GM04504 (cell line): Measurements from ENCODE around the gene RSPO1.

Experiments
- DNase-seq: peaks from one replicate; pipeline ENCODE4 v3.0.0-alpha.2; 2012; ENCODE audit warnings: low read depth

The RSPO1 gene

DNA sequence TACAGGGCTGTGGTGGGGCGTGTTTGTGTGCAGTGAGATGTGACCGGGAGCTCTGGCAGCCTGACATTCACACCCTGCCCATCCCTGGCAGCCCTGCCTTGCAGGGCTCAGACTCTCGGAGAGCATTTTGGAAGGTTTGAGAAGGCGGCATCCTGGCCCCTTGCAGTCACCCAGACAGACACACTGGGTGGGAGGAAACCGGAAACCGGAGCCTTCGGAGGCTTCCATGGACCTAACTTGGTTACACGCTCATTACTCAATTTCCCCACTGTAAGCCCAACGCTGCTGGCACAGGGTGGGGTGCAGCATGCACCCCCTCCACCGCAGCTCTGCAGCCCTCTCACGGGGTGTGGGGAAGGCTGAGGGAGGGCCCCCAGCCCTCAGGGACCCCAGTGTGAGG lies 22.2 kb upstream of the RSPO1 start:
- DNase-seq: no peak

DNA sequence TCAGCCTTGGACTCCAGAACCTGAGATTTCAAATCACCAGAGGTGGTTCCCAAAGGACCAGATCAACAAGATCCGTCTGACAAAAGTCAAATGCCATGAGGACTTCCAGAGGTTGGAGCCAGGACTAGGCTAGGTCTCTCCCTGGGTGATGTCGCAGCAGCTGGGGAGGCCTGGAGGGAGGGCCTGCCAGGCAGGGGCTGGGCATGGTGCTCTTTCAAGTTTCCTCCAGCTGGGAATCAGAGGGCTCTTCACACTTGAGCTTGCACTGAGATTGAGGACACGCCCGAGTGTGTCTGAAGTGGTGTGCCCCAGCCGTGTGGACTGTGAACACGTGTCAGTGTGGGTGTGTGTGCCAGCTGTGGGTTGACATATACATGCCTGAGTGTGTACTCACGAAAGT lies 21.3 kb upstream of the RSPO1 start:
- DNase-seq: no peak

DNA sequence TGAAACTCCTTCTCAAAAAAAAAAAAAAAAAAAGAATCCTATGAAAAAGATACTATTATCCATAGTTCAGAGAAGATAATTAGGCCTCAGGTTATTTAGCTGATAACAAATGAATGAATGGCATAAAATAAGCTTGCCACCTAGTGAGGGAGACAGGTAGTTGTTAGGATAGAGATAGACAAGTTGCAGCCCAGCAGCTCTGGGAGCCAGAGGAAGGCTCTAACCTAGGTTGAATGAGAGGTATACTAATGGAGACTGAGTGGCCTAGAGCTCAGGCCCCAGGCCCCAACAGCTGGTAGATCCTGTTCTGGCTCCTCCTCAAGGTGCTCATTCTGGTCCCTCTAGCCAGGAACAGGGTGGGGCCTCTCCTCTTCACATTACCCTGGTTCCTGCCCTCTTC lies 20.6 kb upstream of the RSPO1 start:
- no peak for DNase-seq

DNA sequence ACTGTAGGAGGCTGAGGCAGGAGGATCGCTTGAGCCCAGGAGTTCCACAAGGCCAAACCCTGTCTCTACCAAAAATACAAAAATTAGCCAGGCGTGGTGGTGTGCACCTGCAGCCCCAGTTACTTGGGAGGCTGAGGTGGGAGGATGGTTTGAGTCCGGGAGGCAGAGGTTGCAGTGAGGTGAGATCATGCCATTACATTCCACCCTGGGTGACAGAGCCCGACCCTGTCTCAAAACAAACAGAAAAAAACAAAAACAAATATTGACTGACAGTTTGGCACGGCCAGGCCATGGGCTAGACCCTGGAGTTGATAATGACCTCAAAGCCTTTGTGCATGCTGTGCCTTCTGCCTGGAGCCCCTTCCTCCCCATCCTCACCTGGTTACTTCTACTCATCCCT lies 19.2 kb upstream of the RSPO1 start:
- DNase-seq: no peak

DNA sequence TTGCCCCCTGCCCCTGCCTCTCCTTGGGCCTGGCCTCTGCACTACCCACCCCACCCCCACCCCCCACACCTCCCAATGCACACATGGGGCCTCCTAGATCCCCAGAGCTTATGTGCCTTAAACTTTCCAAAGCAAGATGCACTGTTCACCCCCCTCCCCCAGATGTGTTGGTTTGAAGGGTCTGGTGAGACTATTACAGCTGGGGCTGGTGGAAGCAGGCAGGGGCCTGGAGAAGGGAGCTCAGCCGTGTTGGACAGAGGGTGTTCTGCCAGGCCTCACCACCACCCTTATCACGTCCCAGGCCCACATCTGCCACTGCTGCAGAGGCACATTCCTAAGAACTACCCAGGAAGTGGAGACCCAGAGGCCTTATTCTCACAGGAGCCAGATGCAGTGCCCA lies 18.3 kb upstream of the RSPO1 start:
- DNase-seq: no peak

DNA sequence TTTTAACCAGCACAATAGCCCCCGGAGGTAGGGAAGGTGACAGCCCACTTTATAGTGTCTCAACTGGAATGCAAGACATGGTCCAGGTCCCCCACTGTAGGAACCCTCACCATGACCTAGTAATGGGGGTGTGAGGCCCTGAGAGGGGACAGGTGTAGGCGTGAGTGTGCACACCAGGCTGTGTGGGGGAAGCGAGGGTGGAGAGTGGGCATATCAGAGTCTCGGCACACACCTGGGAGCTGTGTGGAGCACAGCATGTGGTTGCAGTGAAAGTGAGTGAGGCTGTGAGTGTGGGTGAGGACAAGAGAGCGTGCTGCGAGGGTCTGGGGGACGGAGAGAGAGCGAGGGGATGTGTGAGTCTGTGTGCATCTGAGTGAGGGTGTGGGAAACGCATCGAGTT lies 17.1 kb upstream of the RSPO1 start:
- DNase-seq: no peak

DNA sequence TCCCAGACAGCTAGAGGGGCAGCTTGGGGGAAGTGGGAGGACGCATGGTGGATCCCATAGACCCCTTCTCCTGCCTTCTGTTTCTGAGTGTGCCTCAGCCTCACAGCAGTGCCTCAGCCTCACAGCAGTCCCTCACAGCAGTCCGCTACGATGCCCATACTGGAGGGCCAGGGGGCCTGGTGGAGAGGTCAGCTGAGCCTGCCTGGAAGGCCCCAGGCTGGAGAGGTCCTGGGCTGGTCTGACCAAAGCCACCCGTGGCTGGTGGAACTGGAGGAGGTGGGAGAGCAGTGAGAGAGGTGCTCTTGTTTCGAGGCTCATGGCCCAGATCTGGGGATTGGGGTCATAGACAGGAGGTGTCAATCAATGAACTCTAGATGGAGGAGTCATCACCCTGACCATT lies 16.0 kb upstream of the RSPO1 start:
- no peak for DNase-seq

DNA sequence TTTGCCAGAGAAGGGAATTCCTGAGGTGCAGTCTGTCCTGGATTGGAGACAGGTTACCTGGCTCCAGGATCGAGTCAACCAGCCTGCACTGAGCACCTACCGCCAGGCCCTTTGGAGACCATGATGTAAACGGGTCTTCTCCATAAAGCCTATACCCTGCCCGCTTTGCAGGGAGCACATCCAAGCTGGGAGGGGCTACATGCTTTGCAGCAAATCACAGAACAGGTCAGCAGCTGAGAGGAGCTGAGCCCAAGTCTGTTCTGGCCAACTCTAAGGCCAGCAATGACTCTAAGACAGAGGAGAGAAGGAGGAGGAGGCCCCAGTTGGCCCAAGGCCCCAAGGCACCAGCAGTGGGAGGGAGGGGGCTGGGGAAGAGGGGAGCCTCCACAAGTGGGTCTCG lies 15.5 kb upstream of the RSPO1 start:
- DNase-seq: no peak

DNA sequence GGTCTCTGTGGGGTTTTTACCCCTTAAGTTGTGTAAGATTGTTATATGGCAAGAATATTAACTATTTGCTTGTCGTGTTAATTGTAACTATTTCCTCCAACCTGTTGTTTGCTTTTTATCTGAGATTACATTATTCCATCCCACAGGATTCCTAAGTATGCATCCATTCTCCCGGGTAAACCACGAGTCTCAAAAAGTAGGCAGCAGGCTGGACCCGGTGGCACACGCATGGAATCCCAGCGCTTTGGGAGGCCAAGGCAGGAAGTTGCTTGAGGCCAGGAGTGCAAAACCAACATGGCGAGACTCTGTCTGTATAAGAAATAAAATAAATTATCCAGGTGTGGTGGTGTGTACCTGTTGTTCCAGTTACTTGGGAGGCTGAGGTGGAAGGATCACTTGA lies 12.6 kb upstream of the RSPO1 start:
- no peak for DNase-seq

DNA sequence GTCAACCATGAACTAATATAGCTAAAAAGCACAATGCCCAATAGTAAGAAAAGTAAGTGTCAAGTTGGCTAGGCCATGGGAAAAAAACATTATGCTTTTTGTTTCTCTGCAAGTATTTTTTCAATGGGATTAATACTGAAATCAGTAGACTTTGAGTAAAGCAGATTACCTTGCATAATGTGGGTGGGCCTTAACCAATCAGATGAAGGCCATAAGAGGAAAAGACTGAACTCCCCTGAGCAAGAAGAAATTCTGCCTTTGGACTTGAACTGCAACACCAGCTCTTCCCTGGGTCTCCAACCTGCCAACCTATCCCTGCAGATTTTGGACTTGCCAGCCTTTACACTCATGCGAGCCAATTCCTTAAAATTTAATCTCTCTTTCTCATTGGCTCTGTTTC lies 6.4 kb upstream of the RSPO1 start:
- DNase-seq: no peak

DNA sequence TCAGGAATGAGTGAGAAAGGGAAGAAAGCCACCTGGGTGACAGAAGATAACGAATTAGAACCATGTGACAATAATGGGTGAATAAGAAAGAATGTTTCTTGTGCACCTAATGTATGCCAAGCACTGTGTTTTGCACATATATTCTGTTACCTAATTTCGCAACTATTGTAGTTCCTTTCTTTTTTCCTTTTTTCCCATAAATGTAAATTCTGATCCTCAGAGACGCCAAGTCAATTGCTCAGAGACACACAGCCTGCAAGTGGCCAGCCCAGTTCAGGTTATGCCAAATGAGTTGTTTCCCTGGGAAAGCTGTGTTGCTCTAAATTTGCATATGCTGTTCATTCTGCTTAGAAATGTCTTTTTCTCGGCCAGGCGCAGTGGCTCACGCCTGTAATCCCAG lies 1.7 kb upstream of the RSPO1 start:
- no peak for DNase-seq

DNA sequence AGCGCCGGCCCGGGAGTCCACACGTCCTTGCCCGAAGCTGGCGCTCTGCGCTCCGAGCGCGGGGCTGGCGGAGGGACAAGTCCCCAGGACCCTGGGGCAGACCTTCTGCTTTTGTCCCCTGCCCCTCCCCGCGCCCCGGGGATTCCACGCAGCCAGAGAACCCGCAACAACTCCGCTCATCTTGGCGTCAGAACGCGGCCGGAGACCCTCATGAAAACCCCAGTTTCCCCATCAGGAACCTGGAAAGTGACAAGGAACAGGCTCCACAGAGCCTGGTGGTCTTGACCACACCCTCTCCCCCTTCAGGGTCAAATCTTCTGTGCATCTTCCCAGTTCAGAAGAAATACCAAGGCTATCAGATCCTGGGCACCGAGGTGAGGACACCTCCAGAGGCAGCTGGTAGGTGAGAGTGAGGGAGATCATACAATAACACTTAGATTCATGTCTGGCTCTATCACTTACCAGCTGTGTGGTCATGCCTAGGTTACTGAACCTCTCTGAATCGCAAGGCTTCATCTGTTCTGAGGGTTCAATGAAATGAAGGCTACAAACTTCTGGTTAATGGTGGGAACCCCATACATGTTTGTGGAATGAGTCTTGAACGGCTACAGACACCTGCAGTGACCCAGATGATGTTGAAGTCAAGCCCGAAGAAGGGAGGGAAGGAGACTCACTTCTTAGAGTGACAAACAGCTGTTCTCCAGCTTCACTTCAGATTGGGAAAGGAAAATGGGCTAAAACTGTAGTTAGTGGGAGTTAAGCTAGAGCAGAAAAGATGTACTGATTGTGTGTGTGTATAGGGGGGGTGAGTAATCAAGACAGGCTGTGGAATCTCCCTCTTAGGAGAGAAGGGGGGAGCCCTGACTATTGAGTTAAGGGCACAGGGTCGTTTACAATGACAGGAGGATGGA lies 555 bp upstream of the RSPO1 start:
- no peak for DNase-seq

DNA sequence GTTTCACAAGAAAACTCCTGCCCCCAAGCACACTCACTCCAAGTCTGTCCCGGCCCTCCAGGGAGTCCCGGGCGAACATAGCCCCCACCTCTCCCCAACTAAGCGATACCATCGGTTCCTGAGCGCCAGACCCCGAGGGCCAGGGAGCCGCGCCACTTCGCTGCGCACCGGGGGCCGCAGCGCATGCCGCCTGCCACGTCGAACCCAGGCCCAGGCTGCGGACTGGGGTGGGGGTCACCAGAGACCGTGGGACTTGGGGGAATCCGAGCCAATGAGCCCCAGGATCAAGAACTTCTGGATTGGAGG lies 801 bp downstream of the RSPO1 start:
- DNase-seq: no peak

DNA sequence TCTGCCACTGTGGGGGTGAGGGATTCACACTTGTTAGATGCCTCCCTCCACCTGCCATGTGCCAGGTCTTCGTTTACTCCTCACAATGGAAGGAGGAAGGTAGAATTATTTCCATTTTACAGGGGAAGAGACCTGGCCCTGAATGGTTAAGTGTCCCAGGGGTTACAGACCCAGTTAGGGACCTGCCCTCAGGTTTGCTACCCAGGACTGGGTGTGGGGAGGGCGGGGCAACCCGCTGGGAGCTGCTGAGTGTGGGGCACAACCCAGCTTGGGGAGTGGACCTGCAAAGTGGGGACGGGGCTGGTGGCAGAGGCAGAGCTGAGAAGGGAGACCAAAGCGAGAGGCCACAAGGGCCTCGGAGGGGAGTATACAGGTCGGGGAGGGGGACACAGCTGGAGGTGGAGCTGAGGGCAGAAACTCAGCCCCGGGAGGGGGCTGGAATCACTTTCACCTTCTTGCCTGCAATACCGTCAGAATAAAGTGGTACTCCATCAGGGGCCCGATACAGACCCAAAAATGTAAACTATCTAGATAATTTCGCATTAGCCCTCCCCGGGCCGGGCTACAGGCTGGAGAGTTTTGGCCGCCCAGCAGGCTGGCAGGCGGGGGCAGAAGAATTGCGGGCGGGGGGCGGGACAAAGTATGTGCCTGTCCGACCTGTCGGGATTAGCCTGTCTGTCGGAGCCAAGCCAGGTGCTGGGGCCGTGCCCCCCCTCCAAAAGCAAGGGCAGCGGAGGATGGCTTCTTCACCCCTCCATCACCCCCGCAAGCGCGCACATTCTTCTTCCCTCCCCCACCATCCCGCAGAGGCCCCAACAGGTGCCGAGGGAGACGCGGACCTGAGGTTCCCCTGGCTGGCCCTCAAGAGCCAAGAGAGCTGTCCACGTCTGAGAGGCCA lies 1.4 kb downstream of the RSPO1 start:
- no peak for DNase-seq

DNA sequence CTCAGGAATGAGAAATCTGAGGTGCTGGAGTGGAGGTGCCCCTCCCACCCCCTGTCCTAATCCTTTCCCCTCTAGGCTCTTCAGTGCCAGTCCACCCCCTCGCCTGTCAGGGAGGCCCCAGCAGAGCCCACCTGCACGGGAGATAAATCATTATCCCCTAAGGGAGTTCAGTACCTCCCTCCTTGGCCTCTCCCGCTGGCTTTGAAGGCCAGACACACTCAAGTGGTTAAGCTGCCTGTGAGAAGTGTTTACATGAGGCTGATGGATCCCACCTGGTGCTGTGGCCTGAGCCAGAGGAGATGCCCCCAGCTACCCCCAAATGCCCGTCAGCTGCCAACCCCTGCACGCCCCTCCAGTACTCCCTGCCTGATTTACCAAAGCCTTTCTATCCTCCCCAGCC lies 3.7 kb downstream of the RSPO1 start:
- no peak for DNase-seq

DNA sequence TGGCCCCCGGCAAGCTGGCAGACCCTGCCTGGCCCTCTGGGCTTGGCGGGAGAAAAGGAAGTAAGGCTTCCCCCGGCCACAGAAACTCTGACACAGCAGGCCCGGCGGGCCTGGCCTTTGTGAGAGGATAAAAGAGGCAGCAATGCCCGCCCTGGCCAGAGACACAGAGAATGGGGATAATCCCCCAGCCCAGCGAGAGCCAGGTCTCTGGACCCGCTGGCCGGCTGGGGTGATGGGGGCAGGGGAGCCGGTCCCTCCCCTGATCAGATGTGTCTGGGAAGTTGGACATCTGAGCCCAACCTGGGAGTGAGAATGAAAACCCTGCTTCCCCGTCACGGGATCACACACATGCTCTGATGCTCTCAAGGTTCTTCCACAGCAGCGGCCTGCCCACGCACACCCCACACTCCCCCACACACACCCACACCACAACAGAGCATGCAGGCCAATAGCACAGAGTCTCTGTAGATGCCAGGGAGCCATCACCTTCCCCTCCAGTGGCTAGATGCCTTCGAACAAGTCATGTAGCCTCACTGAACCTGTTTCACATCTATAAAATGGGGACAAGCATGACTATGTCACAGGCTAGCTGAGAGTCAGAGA lies 4.2 kb downstream of the RSPO1 start:
- no peak for DNase-seq

DNA sequence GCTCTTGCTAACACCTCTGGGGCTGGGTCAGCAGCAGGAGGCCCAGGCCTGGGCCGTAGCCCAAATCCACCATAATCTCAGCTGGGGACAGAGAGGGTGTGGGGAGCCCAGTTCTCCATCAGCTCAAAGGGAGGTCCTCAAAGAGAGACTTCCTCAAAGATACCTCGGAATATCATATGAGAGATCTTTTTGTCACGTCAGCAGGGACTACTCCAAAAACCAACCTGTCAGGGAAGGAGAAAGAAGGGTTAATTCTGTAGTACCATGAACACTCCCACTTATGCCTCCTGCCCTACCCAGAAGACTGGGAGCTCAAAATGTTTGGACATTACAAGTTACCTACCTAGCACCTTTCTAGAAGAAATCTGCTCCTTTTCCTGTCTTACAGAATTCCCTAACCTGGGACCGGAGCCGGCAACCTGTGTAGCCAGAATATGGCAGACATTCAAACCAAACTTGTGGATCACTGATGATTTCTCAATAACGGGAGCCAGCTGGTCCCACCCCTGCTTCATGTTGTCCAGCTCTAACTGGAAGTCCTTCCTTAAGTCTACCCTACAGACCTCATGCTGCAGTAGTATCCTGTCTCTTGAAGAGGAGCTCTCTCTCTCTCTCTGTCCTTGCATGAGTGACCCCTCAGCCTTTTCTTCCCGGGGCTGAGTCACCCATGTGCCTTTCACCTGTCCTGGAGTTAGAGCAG lies 4.8 kb downstream of the RSPO1 start:
- no peak for DNase-seq

DNA sequence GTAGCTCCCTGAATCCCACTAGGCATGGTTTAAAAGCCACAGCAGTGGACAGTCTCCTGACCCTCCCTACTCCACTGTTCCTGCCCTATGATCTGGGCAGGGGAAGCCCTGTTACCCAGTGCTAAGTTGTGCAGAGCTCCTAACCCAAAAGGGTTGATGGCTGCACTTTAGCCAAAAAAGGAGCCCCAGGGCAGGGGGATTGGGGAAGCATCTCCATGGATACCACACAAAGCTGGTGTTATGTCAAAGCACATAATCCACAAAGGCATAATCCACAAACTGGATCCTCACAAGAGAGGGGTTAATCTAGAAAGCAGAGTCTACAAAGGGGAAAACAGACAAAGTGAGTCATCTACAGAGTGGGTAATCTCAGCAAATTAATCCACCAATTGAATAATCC lies 5.7 kb downstream of the RSPO1 start:
- DNase-seq: no peak

DNA sequence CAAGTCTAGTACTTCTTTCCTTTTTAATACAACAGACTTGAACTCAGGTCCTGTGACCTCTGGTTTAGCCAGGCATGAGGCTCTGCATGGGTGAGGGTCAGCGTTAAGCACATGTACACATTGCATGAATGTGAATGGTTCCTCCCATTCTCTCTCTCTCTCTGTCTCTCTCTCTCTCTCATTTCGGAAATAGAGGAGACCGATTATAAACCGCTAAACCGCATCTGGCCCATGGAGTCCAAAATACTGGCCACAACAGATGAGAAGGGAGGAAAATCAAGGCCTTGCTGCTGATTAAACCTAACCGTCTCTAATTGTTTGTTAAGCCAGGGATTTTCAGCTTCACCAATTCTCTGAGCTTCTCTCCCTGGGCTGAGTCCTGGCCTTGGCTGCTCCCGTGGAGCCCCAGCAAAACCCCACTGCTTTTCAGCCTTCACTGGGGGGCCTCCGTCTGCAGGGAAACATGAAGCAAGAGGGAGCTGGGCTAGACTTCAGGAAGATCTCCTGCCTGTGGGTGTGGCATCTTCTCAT lies 6.6 kb downstream of the RSPO1 start:
- DNase-seq: no peak

DNA sequence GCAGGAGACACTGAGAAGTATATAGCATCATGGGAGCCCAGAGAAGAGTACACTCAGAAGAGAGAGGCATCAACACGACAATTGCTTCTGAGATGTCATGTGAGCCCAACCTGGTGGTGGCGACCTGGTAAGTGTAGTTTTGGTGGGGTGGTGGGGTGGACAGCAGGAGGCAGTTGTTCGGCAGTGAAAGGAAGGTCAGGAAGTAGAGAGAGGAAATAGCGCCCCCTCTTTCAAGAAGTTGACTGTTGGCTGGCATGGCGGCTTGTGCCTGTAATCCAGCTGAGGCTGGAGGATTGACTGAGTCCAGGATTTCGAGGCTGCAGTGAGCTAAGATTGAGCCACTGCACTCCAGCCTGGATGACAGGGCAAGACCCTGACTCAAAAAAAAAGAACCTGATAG lies 12.6 kb downstream of the RSPO1 start:
- no peak for DNase-seq

DNA sequence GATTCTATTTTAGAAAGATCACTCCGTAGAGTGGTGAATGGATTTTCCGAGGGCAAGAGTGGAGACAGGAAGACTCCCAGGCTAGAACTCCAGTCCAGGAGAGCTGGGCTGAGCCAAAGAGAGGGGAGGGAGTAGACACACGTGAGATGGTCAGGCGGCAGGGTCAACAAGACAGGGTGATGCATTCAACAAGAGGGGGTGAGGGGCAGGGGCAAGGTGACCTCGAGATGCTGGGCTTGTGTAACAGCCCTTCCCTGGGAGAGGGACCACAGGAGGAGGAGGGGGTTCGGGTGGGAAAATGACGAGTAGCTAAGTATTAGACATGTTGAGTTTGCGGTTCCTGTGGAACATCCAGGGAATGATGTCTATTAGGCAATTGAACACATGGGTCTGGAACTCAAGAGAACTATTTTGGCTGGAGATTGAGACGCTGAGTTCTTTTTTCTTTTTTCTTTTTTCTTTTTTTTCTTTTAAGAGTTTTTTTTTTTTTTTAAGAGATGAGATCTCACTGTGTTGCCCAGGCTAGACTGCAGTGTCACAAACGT lies 13.3 kb downstream of the RSPO1 start:
- no peak for DNase-seq

DNA sequence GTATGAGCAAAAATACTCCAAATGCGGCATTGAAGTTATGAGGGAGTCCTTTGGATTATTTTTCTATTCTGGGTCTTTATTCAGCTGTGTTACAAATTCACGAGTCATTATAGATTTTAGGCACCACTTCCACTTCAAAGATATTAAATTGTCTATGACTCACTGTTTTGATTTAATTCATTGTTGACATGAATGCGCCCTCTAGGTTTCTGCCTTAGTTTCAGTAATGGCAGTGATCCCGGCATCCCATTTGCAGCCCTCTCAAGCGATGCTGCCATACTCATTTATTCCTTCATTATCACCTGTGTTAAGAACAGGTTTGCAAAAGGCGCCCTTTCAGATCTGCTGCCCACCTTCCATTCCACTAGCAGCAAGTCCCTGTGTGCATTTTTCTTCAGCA lies 14.0 kb downstream of the RSPO1 start:
- no peak for DNase-seq
